Head of caudate nucleus (tissue), 42 donors: ENCODE data around the gene RHOF.

Experiments
- DNase-seq, 42 donors: peaks; one replicate each; pipeline versions ENCODE4 v3.0.0 to v3.0.0-alpha.2; 2020 to 2021; ENCODE audit warnings: mixed read lengths in 7 of 42
- intact Hi-C: fragments of 100-400 bp; cut with DNase I; formaldehyde crosslinking; loops from one replicate; pipeline ENCODE4 v1.15.0; 2022

RHOF gene

GRCh38 chr12:121822393-121823100 lies 29.1 kb upstream of the RHOF start:
- no peak for DNase-seq
- intact Hi-C loops, result no loop called here

GRCh38 chr12:121820056-121820455 lies 26.6 kb upstream of the RHOF start:
- no peak for DNase-seq
- intact Hi-C loops, result no loop called here

- intact Hi-C loops, result no loop called here
- no peak for DNase-seq
Measured at GRCh38 chr12:121819212-121819949, 25.9 kb upstream of the RHOF start.

DNA sequence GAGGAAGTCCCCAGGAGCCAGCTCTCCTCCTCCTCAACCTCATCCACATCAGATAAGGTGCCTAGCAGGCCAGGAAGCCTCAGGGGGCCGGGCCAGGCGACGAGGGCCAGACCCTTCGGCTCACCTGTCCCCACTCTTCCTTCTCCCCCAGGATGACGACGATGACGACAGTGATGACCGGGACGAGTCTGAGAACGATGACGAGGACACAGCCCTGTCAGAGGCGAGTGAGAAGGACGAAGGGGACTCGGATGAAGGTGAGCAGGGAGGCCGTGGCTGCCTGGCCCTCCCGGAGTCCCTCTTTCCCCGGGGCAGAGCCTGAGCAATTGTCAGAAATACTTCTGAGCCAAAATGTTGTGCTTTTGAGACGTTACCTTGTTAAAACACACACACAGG lies 24.2 kb upstream of the RHOF start:
- intact Hi-C loops, result no loop called here
- no peak for DNase-seq

- intact Hi-C loops, result no loop called here
- DNase-seq, result no peak
Measured at GRCh38 chr12:121816925-121817647, 23.6 kb upstream of the RHOF start.

GRCh38 chr12:121815263-121815662 lies 21.8 kb upstream of the RHOF start:
- intact Hi-C loops, result no loop called here
- no peak for DNase-seq

- no peak for DNase-seq
- intact Hi-C loops, result loop anchor here (5.0 kb wide), 1 partner anchor 73 kb away; the partner anchor contains the start of gene PSMD9
Measured at GRCh38 chr12:121814429-121815119, 21.1 kb upstream of the RHOF start.

DNA sequence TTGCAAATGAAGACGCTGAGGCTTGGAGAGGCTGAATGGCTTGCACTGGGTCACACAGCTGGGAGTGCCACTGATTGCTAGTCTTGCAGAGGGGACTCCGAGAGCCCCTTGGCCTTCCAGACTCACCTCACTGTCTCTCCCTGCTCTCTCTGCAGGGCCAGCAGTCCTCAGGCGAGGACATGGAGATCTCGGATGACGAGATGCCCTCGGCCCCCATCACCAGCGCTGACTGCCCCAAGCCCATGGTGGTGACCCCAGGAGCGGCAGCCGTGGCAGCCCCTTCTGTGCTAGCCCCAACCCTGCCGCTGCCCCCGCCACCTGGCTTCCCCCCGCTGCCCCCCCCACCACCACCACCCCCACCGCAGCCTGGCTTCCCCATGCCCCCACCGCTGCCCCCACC lies 20.5 kb upstream of the RHOF start:
- no peak for DNase-seq
- intact Hi-C loops, result loop anchor here (5.0 kb wide), 1 partner anchor 73 kb away; the partner anchor contains the start of gene PSMD9

- DNase-seq, result no peak
- intact Hi-C loops, result loop anchor here (5.0 kb wide), 1 partner anchor 74 kb away; the partner anchor contains the start of gene PSMD9
Measured at GRCh38 chr12:121812921-121813896, 19.7 kb upstream of the RHOF start.

GRCh38 chr12:121812320-121812871 lies 18.9 kb upstream of the RHOF start:
- intact Hi-C loops, result loop anchor here (5.0 kb wide), 1 partner anchor 75 kb away; the partner anchor contains the start of gene PSMD9
- DNase-seq, result peak in 30 of 42 donors; percentile 36 to 77 (median 62)

GRCh38 chr12:121811434-121812319 lies 18.2 kb upstream of the RHOF start:
- DNase-seq, result peak in 39 of 42 donors; percentile 47 to 86 (median 72)

GRCh38 chr12:121810833-121811433 lies 17.4 kb upstream of the RHOF start:
- intact Hi-C loops, result loop anchor here (5.0 kb wide), 1 partner anchor 76 kb away; the partner anchor contains the start of gene PSMD9
- no peak for DNase-seq

More at GRCh38 chr12:121811434-121812319, 18.2 kb upstream of the RHOF start:
- intact Hi-C loops, result loop anchor here (5.0 kb wide), 1 partner anchor 76 kb away; the partner anchor contains the start of gene PSMD9

DNA sequence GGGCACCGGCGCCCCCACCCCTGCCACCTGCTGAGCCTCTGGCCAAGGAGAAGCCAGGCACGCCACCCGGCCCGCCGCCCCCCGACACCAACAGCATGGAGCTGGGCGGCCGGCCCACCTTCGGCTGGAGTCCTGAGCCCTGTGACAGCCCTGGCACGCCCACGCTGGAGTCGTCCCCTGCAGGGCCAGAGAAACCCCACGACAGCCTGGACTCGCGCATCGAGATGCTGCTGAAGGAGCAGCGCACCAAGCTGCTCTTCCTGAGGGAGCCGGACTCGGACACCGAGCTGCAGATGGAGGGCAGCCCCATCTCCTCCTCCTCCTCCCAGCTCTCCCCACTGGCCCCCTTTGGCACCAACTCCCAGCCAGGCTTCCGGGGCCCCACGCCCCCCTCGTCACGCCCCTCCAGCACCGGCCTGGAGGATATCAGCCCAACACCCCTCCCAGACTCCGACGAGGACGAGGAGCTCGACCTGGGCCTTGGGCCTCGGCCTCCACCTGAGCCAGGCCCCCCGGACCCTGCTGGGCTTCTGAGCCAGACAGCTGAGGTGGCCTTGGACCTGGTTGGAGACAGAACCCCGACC lies 16.8 kb upstream of the RHOF start:
- intact Hi-C loops, result loop anchor here (5.0 kb wide), 1 partner anchor 77 kb away; the partner anchor contains the start of gene PSMD9
- DNase-seq, result no peak

- intact Hi-C loops, result loop anchor here (5.0 kb wide), 1 partner anchor 78 kb away; the partner anchor contains the start of gene PSMD9
- no peak for DNase-seq
Measured at GRCh38 chr12:121809712-121810116, 16.2 kb upstream of the RHOF start.

DNA sequence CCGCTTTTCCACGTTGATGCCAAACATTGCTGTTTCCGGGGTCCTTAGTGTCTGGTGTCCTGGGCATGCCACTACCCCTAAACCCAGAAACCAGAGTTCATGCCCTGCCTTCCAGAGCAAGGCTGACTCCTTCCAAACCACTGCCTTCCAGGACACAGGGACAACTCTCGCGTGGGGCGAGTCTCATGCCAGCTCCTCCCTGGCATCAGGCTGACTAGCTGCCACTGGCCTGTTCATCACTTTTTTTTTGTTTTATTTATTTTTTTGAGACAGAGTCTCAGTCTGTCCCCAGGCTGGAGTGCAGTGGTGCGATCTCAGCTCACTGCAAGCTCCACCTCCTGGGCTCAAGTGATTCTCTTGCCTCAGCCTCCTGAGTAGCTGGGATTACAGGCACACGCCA lies 15.1 kb upstream of the RHOF start:
- no peak for DNase-seq
- intact Hi-C loops, result no loop called here
